Stomach (tissue), 19 donors: Measurements from ENCODE around the gene NOS2. TPM values are rescaled to one million over a fixed set of nuclear protein-coding genes. Genes with fewer than 3 reads are reported as not detected.
"Not testable (repeated sequence)": the region's sequence is repeated elsewhere in the genome, so short reads cannot be mapped to it uniquely, and the experiment has no call there.

Experiments
- DNase-seq, 2 donors: peaks; one replicate each; pipeline versions ENCODE4 v3.0.0 to v3.0.0-alpha.2; 2013 to 2019
- H3K27ac ChIP-seq, 5 donors: fragments of 200-600 bp in 4 of 5; sonication (generic) in 4 of 5; one replicate each; pipeline ENCODE4 v1.5.1; 2013 to 2019; ENCODE audit warnings: mild to moderate bottlenecking in 1 of 5, moderate library complexity in 1 of 5
- H3K27me3 ChIP-seq, 3 donors: fragments of 200-600 bp; sonication (generic); one replicate each; pipeline ENCODE4 v1.5.1; 2017 to 2019; ENCODE audit warnings: mixed run types in 1 of 3
- H3K36me3 ChIP-seq, 4 donors: fragments of 200-600 bp; sonication (generic); 1 replicate in 3 of 4; 2 replicates in 1 of 4; pipeline ENCODE4 v1.5.1; 2016 to 2019
- H3K4me1 ChIP-seq, 4 donors: fragments of 200-600 bp; sonication (generic); one replicate each; pipeline ENCODE4 v1.5.1; 2016 to 2019
- H3K4me3 ChIP-seq, 4 donors: fragments of 200-600 bp; sonication (generic) in 3 of 4; one replicate each; pipeline ENCODE4 v1.5.1; 2016 to 2019; ENCODE audit warnings: mild to moderate bottlenecking in 1 of 4
- H3K9me3 ChIP-seq, 4 donors: fragments of 200-600 bp; sonication (generic); one replicate each; pipeline ENCODE4 v1.5.1; 2016 to 2019
- CTCF ChIP-seq, 7 experiments: fragments of 450-650 bp in 4 of 7; fragments of 200-600 bp in 3 of 7; sonication (generic) in 3 of 7; IDR thresholded peaks; one replicate each; pipeline ENCODE4 v1.5.1; 2016 to 2019; ENCODE audit warnings: antibody characterized with exemption in 7 of 7, control low read depth in 2 of 7, mild to moderate bottlenecking in 1 of 7
- EP300 ChIP-seq: sonication (generic); formaldehyde crosslinking; IDR thresholded peaks from one replicate; pipeline ENCODE4 v1.6.1; 2017; ENCODE audit warnings: antibody characterized with exemption
- POLR2A ChIP-seq, 4 donors: fragments of 450-650 bp; IDR thresholded peaks; one replicate each; pipeline ENCODE4 v1.6.1; 2016; ENCODE audit warnings: antibody characterized with exemption in 4 of 4, control low read depth in 2 of 4, mild to moderate bottlenecking in 1 of 4, moderate library complexity in 1 of 4
- POLR2AphosphoS5 ChIP-seq, 3 donors: sonication (generic); formaldehyde crosslinking; IDR thresholded peaks; one replicate each; pipeline ENCODE4 v1.6.1; 2016; ENCODE audit warnings: antibody characterized with exemption in 3 of 3
- WGBS, 5 donors: extraction: QIAGEN DNeasy Blood & Tissue Kit in 3 of 5; methylation state at CpG; one replicate each; pipeline versions ENCODE4 v1.1.5 to v1.1.7; 2013 to 2018; 5-methylcytosine and 5-hydroxymethylcytosine counted together
- intact Hi-C: fragments of 100-400 bp; cut with DNase I; formaldehyde crosslinking; loops from one replicate; pipeline ENCODE4 v1.15.1; 2023; ENCODE audit warnings: low total_unique reads
- long read RNA-seq, 10 donors: transcript quantifications; one replicate each; lab custom pipeline, GENCODE V29; 2026
- polyA plus RNA-seq, 3 donors: library from polyadenylated mRNA; stranded (reverse); fragments of 200-250 nt; gene quantifications; one replicate each; pipeline ENCODE4 v1.2.3, GENCODE V29; 2013
- total RNA-seq, 5 donors: library from RNA; depleted of rRNA; stranded (reverse); fragments of >200 nt; gene quantifications; one replicate each; pipeline versions ENCODE4 v1.1.0 to v1.2.3, GENCODE V29; 2014 to 2016
- donor health status: healthy with polysubstance abuse.
- donor health status: Bipolar disorder and iron deficiency.
- donor health status: healthy.

NOS2 gene
- under 1 TPM in 2 of 5 donors, not detected in 3; 0.18 to 0.87 TPM for total RNA-seq
- under 1 TPM in 1 of 3 donors, not detected in 2; 0.20 TPM for polyA plus RNA-seq
- long read RNA-seq, donor 1 = 0 reads
- long read RNA-seq, donor 2 = 0 reads
- long read RNA-seq, donor 3 = 0 reads
- long read RNA-seq, donor 4 = 0 reads
- long read RNA-seq, donor 5 = 0 reads
- long read RNA-seq, donor 6 = 0 reads
- long read RNA-seq, donor 7 = 0 reads
- long read RNA-seq, donor 8 = 0 reads
- long read RNA-seq, donor 9 = 0 reads
- long read RNA-seq, donor 10 = 0 reads

- WGBS, 5 donors = 15 to 50% (median 33%) methylated on average over 1 of the region's 1 CpG
- no peak within 1 kb of the TSS for H3K27ac ChIP-seq
- intact Hi-C loops = loop anchor here (5.0 kb wide), 1 partner anchor 82 kb away; no protein-coding TSS in a partner anchor
- H3K4me1 ChIP-seq = peaks cover 0 to 4% (median 2%) of the 10 kb centered on the region in 4 donors
- no peaks in the 10 kb centered on the region for H3K36me3 ChIP-seq
- TF ChIP-seq CTCF (IDR thresholded peaks at IDR 0.05) (no peak), POLR2AphosphoS5 (IDR thresholded peaks at IDR 0.05) (no peak), EP300 (no peak), POLR2A (IDR thresholded peaks at IDR 0.05) (no peak)
- DNase-seq = no peak
- peaks cover 0 to 18% (median 0%) of the 10 kb centered on the region in 3 donors for H3K27me3 ChIP-seq
- H3K9me3 ChIP-seq = no peaks in the 10 kb centered on the region
- no peak within 1 kb of the TSS for H3K4me3 ChIP-seq
Measured at GRCh38 chr17:27800522-27800921, at the start of gene NOS2. NOS2 (minus strand) TSS chr17:27800529; CDS start chr17:27798809, 1,720 bp downstream.

GRCh38 chr17:27849474-27850185 is 49.3 kb upstream of the NOS2 start:
- TF ChIP-seq POLR2AphosphoS5 (IDR thresholded peaks at IDR 0.05) (no peak), CTCF (IDR thresholded peaks at IDR 0.05) (no peak), POLR2A (IDR thresholded peaks at IDR 0.05) (no peak), EP300 (no peak)
- H3K4me1 ChIP-seq = peaks cover 0 to 11% (median 0%) of the 10 kb centered on the region in 4 donors
- H3K27ac ChIP-seq = no peak overlapping the region
- DNase-seq = no peak
- 77 to 85% (median 81%) methylated on average over 9 of the region's 9 CpGs for WGBS, 5 donors
- no peaks in the 10 kb centered on the region for H3K9me3 ChIP-seq
- intact Hi-C loops = no loop called here
- H3K27me3 ChIP-seq = no peaks in the 10 kb centered on the region
- no peaks in the 10 kb centered on the region for H3K36me3 ChIP-seq
- H3K4me3 ChIP-seq = no peak overlapping the region

DNA sequence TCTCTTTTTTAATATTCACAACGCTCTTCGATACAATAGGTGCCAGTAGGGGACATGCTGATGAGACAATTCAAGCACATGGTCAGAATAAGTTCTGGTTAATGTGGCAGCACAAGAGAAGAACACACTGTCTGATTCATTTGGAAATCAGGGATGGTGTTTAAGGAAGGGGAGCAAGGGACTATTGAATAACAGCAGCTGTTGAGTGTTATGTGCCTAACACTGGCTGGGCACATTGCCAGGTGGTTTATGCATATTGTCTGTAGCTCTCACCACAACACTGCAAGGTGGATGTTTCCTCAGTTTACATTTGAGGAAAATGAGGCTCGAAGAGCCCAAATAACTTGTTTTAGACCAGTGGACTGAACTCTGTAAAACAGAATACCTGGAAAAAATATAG is 48.6 kb upstream of the NOS2 start:
- no peak for TF ChIP-seq POLR2A (IDR thresholded peaks at IDR 0.05)
- no peak for TF ChIP-seq POLR2AphosphoS5 (IDR thresholded peaks at IDR 0.05)
- TF ChIP-seq CTCF (IDR thresholded peaks at IDR 0.05) = no peak
- no peak for TF ChIP-seq EP300
- 80 to 92% (median 87%) methylated on average over 3 of the region's 3 CpGs for WGBS, 5 donors
- Histone ChIP-seq H3K4me3 (no peak overlapping the region), H3K4me1 (peaks cover 0 to 11% (median 0%) of the 10 kb centered on the region in 4 donors), H3K36me3 (no peaks in the 10 kb centered on the region), H3K27me3 (no peaks in the 10 kb centered on the region), H3K27ac (no peak overlapping the region), H3K9me3 (no peaks in the 10 kb centered on the region)
- DNase-seq = no peak
- intact Hi-C loops = no loop called here

DNA sequence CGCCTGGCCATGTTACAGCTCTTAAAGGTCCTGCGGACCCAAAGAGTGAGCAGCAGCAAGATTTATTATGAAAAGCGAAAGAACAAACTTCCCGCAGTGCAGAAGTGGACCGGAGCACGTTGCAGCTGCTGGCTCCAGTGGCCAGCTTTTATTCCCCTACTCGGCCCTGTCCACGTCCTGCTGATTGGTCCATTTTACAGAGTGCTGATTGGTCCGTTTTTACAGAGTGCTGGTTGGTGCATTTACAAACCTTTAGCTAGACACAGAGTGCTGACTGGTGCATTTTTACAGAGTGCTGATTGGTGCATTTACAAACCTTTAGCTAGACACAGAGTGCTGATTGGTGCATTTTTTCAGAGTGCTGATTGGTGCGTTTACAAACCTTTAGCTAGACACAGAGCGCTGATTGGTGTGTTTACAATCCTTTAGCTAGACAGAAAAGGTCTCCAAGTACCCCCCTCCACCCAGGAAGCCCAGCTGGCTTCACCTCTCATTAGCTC is 46.5 kb upstream of the NOS2 start:
- H3K27ac ChIP-seq, H3K36me3 ChIP-seq, DNase-seq, H3K27me3 ChIP-seq, H3K4me3 ChIP-seq, H3K9me3 ChIP-seq, intact Hi-C loops: not testable (repeated sequence)
- 80 to 91% (median 91%) methylated on average over 11 of the region's 11 CpGs for WGBS, 5 donors
- H3K4me1 ChIP-seq = peaks cover 0 to 11% (median 0%) of the 10 kb centered on the region in 4 donors
